A549 (cell line): ENCODE results near the gene MDH2. TPM values are rescaled to one million over a fixed set of nuclear protein-coding genes. Genes with fewer than 3 reads are reported as not detected.

ENCODE experiments used
- BCL3 ChIP-seq: fragments of >200 bp; sonication (Bioruptor Twin); formaldehyde crosslinking; IDR thresholded peaks from 3 replicates; pipeline ENCODE4 v1.6.1; 2016
- BHLHE40 ChIP-seq: IDR thresholded peaks from 2 replicates; pipeline ENCODE4 v1.6.1; 2012; ENCODE audit warnings: low read depth, low read length, inconsistent platforms
- CBX2 ChIP-seq: fragments of 200-600 bp; sonication (generic); IDR thresholded peaks from 2 replicates; pipeline ENCODE4 v1.6.1; 2016; ENCODE audit warnings: low read depth, mild to moderate bottlenecking, borderline replicate concordance
- CHD2 ChIP-seq: fragments of 150-350 bp; IDR thresholded peaks from 2 replicates; pipeline ENCODE4 v1.6.1; 2014; ENCODE audit warnings: low read length; ENCODE audit not compliant: partially characterized antibody
- EHF ChIP-seq: fragments of 250-450 bp; sonication (Bioruptor Pico); IDR thresholded peaks from 2 replicates; pipeline ENCODE4 v1.5.0; 2020; ENCODE audit warnings: mild to moderate bottlenecking
- EHMT2 ChIP-seq: fragments of 200-600 bp; sonication (generic); IDR thresholded peaks from 2 replicates; pipeline ENCODE4 v1.6.1; 2016; ENCODE audit warnings: antibody characterized with exemption, low read depth, mild to moderate bottlenecking, moderate library complexity
- EP300 ChIP-seq, 2 experiments: fragments of >200 bp; sonication (Bioruptor Twin); formaldehyde crosslinking; IDR thresholded peaks; 2 replicates in 1 of 2; 3 replicates in 1 of 2; pipeline ENCODE4 v1.6.1; 2016 to 2017
- ESRRA ChIP-seq: fragments of 150-350 bp; IDR thresholded peaks from 2 replicates; pipeline ENCODE4 v1.6.1; 2014; ENCODE audit warnings: mild to moderate bottlenecking, low read length, borderline replicate concordance
- FOSB ChIP-seq: fragments of 250-450 bp; sonication (Bioruptor Pico); IDR thresholded peaks from 2 replicates; pipeline ENCODE4 v1.5.0; 2020; ENCODE audit warnings: mild to moderate bottlenecking, moderate library complexity
- FOSL2 ChIP-seq, 2 experiments: fragments of 450-650 bp in 1 of 2; fragments of >200 bp in 1 of 2; sonication (Bioruptor Twin) in 1 of 2; formaldehyde crosslinking; IDR thresholded peaks; 2 replicates each; pipeline versions ENCODE4 v1.5.0 to v1.6.1; 2016 to 2020; ENCODE audit warnings: mild to moderate bottlenecking in 1 of 2, moderate library complexity in 1 of 2
- FOXS1 ChIP-seq: fragments of 250-450 bp; sonication (Bioruptor Pico); IDR thresholded peaks from 2 replicates; pipeline ENCODE4 v1.5.0; 2020; ENCODE audit warnings: mild to moderate bottlenecking, moderate library complexity
- HES2 ChIP-seq: fragments of >200 bp; sonication (Bioruptor Twin); formaldehyde crosslinking; IDR thresholded peaks from 2 replicates; pipeline ENCODE4 v1.6.1; 2016
- HOXA7 ChIP-seq: fragments of 250-450 bp; sonication (Bioruptor Pico); IDR thresholded peaks from 2 replicates; pipeline ENCODE4 v1.5.0; 2020; ENCODE audit warnings: mild to moderate bottlenecking, moderate library complexity
- HOXB13 ChIP-seq: fragments of 250-450 bp; sonication (Bioruptor Pico); IDR thresholded peaks from 2 replicates; pipeline ENCODE4 v1.5.0; 2020; ENCODE audit warnings: low read depth, mild to moderate bottlenecking, moderate library complexity
- JUNB ChIP-seq: fragments of >200 bp; sonication (Bioruptor Twin); formaldehyde crosslinking; IDR thresholded peaks from 2 replicates; pipeline ENCODE4 v1.6.1; 2016
- KDM5A ChIP-seq: fragments of 200-600 bp; sonication (generic); IDR thresholded peaks from 2 replicates; pipeline ENCODE4 v1.6.1; 2016; ENCODE audit warnings: antibody characterized with exemption, mild to moderate bottlenecking
- MAFK ChIP-seq: fragments of 450-650 bp; IDR thresholded peaks from 2 replicates; pipeline ENCODE4 v1.6.1; 2014; ENCODE audit not compliant: partially characterized antibody
- MAX ChIP-seq: IDR thresholded peaks from 2 replicates; pipeline ENCODE4 v1.6.1; 2012
- MYC ChIP-seq: IDR thresholded peaks from 2 replicates; pipeline ENCODE4 v1.6.1; 2012; ENCODE audit warnings: mild to moderate bottlenecking, inconsistent platforms, low read length, improper control_type of control experiment, borderline replicate concordance
- NR3C1 ChIP-seq: fragments of >200 bp; sonication (Bioruptor Twin); formaldehyde crosslinking; IDR thresholded peaks from 3 replicates; pipeline ENCODE4 v1.6.1; 2017
- PBX3 ChIP-seq: IDR thresholded peaks from 2 replicates; pipeline ENCODE4 v1.6.1; 2012
- POLR2A ChIP-seq: IDR thresholded peaks from 2 replicates; pipeline ENCODE4 v1.6.1; 2012; ENCODE audit warnings: mild to moderate bottlenecking, low read length
- POLR2AphosphoS2 ChIP-seq: conservative IDR thresholded peaks from 2 replicates; pipeline ENCODE4 v1.6.1; 2012; ENCODE audit warnings: low read length, improper control_type of control experiment, inconsistent platforms
- RARB ChIP-seq: fragments of 250-450 bp; sonication (Bioruptor Pico); IDR thresholded peaks from 2 replicates; pipeline ENCODE4 v1.8.0; 2021; ENCODE audit warnings: mild to moderate bottlenecking, moderate library complexity
- RCOR1 ChIP-seq: fragments of 150-350 bp; IDR thresholded peaks from 2 replicates; pipeline ENCODE4 v1.6.1; 2014; ENCODE audit warnings: antibody characterized with exemption, low read length, low read depth
- SMC3 ChIP-seq: fragments of >200 bp; sonication (Bioruptor Twin); formaldehyde crosslinking; IDR thresholded peaks from 3 replicates; pipeline ENCODE4 v1.6.1; 2018; ENCODE audit warnings: inconsistent platforms
- SREBF2 ChIP-seq: fragments of 450-650 bp; IDR thresholded peaks from 2 replicates; pipeline ENCODE4 v1.6.1; 2014; ENCODE audit warnings: mild to moderate bottlenecking, moderate library complexity
- TFCP2L1 ChIP-seq: fragments of 250-450 bp; sonication (Bioruptor Pico); IDR thresholded peaks from 2 replicates; pipeline ENCODE4 v1.5.0; 2021; ENCODE audit warnings: mild to moderate bottlenecking
- TP53 ChIP-seq: fragments of 250-450 bp; sonication (Bioruptor Pico); IDR thresholded peaks from 2 replicates; pipeline ENCODE4 v1.5.0; 2021; ENCODE audit warnings: mild to moderate bottlenecking, moderate library complexity
- ZC3H11A ChIP-seq: fragments of 450-650 bp; IDR thresholded peaks from 2 replicates; pipeline ENCODE4 v1.6.1; 2014; ENCODE audit warnings: antibody characterized with exemption, mild to moderate bottlenecking
- ZFP36 ChIP-seq: fragments of 450-650 bp; IDR thresholded peaks from 2 replicates; pipeline ENCODE4 v1.6.1; 2014; ENCODE audit warnings: borderline replicate concordance; ENCODE audit not compliant: partially characterized antibody
- ZSCAN20 ChIP-seq: fragments of 250-450 bp; sonication (Bioruptor Pico); IDR thresholded peaks from 2 replicates; pipeline ENCODE4 v1.8.0; 2022; ENCODE audit warnings: mild to moderate bottlenecking, moderate library complexity
- polyA plus RNA-seq, 4 experiments: library from polyadenylated mRNA; depleted of rRNA in 3 of 4; stranded (reverse); fragments of >200 nt; fragmentation: RNase III in 1 of 4; extraction: RNeasy Plus Mini Kit Qiagen cat#74134 plus additional on column Dnase treatment in 1 of 4; gene quantifications; 2 replicates in 3 of 4; 3 replicates in 1 of 4; pipeline ENCODE4 v1.2.3, GENCODE V29; 2011 to 2017
- TF ChIP-seq, protein P1 (sequence below): fragments of 250-450 bp; sonication (Bioruptor Pico); IDR thresholded peaks from 2 replicates; pipeline ENCODE4 v1.5.0; 2020; ENCODE audit warnings: low read depth, mild to moderate bottlenecking, moderate library complexity
- TF ChIP-seq, protein P2 (sequence below): fragments of 200-600 bp; sonication (generic); IDR thresholded peaks from 2 replicates; pipeline ENCODE4 v1.6.1; 2016; ENCODE audit warnings: antibody characterized with exemption, mild to moderate bottlenecking, moderate library complexity
- TF ChIP-seq, protein P3 (sequence below): fragments of 450-650 bp; IDR thresholded peaks from 2 replicates; pipeline ENCODE4 v1.6.1; 2014; ENCODE audit warnings: antibody characterized with exemption
- TF ChIP-seq, protein P4 (sequence below): IDR thresholded peaks from 2 replicates; pipeline ENCODE4 v1.6.1; 2012; ENCODE audit warnings: low read depth, borderline replicate concordance

MDH2 gene
- polyA plus RNA-seq, 2 of the 4 experiments (the other 2 are of a cell fraction): 164 to 223 TPM

GRCh38 chr7:76108540-76109233 lies 60.8 kb downstream of the MDH2 start (continued):
- TF ChIP-seq JUNB: peak; percentile 82
- TF ChIP-seq, protein P1, sequence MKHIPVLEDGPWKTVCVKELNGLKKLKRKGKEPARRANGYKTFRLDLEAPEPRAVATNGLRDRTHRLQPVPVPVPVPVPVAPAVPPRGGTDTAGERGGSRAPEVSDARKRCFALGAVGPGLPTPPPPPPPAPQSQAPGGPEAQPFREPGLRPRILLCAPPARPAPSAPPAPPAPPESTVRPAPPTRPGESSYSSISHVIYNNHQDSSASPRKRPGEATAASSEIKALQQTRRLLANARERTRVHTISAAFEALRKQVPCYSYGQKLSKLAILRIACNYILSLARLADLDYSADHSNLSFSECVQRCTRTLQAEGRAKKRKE: no peak
- TF ChIP-seq NR3C1: no peak
- TF ChIP-seq TFCP2L1: no peak
- no peak for TF ChIP-seq SMC3
- no peak for TF ChIP-seq ZSCAN20 (CRISPR knock-in tag)
- no peak for TF ChIP-seq EHMT2
- no peak for TF ChIP-seq KDM5A
- peak; percentile 35; the same call in 1 of the 2 replicates for TF ChIP-seq PBX3
- no peak for TF ChIP-seq POLR2AphosphoS2
- peak; percentile 92 for TF ChIP-seq FOSL2 (IDR thresholded peaks at IDR 0.05)
- peak; percentile 96 for TF ChIP-seq FOSL2 (CRISPR knock-in tag; IDR thresholded peaks at IDR 0.05)
- no peak for TF ChIP-seq FOSB (CRISPR knock-in tag)
- TF ChIP-seq ESRRA: no peak
- TF ChIP-seq CBX2: no peak
- no peak for TF ChIP-seq MYC
- no peak for TF ChIP-seq ZFP36
- 0 out of 2 replicates have a peak, but pooled peaks have one; percentile 52 for TF ChIP-seq HOXB13
- no peak for TF ChIP-seq RARB (CRISPR knock-in tag)
- no peak; the same call in 1 of the 2 replicates for TF ChIP-seq POLR2A
- TF ChIP-seq EP300 (IDR thresholded peaks at IDR 0.05): peak in 1 of 2 experiments; percentile 67; a peak in 2 of 5 replicates
- no peak for TF ChIP-seq RCOR1
- no peak for TF ChIP-seq HOXA7
- peak; percentile 52 for TF ChIP-seq MAFK
- no peak for TF ChIP-seq FOXS1 (CRISPR knock-in tag)
- no peak for TF ChIP-seq SREBF2
- peak; percentile 39 for TF ChIP-seq MAX
- no peak for TF ChIP-seq BHLHE40
- no peak for TF ChIP-seq TP53
- no peak for TF ChIP-seq ZC3H11A
- no peak for TF ChIP-seq CHD2
- TF ChIP-seq HES2: no peak
- TF ChIP-seq, protein P2, sequence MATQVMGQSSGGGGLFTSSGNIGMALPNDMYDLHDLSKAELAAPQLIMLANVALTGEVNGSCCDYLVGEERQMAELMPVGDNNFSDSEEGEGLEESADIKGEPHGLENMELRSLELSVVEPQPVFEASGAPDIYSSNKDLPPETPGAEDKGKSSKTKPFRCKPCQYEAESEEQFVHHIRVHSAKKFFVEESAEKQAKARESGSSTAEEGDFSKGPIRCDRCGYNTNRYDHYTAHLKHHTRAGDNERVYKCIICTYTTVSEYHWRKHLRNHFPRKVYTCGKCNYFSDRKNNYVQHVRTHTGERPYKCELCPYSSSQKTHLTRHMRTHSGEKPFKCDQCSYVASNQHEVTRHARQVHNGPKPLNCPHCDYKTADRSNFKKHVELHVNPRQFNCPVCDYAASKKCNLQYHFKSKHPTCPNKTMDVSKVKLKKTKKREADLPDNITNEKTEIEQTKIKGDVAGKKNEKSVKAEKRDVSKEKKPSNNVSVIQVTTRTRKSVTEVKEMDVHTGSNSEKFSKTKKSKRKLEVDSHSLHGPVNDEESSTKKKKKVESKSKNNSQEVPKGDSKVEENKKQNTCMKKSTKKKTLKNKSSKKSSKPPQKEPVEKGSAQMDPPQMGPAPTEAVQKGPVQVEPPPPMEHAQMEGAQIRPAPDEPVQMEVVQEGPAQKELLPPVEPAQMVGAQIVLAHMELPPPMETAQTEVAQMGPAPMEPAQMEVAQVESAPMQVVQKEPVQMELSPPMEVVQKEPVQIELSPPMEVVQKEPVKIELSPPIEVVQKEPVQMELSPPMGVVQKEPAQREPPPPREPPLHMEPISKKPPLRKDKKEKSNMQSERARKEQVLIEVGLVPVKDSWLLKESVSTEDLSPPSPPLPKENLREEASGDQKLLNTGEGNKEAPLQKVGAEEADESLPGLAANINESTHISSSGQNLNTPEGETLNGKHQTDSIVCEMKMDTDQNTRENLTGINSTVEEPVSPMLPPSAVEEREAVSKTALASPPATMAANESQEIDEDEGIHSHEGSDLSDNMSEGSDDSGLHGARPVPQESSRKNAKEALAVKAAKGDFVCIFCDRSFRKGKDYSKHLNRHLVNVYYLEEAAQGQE: no peak
- TF ChIP-seq EHF (CRISPR knock-in tag): no peak; the same call in 1 of the 2 replicates
- TF ChIP-seq, protein P3, sequence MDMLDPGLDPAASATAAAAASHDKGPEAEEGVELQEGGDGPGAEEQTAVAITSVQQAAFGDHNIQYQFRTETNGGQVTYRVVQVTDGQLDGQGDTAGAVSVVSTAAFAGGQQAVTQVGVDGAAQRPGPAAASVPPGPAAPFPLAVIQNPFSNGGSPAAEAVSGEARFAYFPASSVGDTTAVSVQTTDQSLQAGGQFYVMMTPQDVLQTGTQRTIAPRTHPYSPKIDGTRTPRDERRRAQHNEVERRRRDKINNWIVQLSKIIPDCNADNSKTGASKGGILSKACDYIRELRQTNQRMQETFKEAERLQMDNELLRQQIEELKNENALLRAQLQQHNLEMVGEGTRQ: no peak
- TF ChIP-seq, protein P4, sequence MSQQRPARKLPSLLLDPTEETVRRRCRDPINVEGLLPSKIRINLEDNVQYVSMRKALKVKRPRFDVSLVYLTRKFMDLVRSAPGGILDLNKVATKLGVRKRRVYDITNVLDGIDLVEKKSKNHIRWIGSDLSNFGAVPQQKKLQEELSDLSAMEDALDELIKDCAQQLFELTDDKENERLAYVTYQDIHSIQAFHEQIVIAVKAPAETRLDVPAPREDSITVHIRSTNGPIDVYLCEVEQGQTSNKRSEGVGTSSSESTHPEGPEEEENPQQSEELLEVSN: no peak
- peak; percentile 83; the same call in 1 of the 3 replicates for TF ChIP-seq BCL3
